DLD1 (cell line): ENCODE data around the gene LIPM.

Experiments
- in situ Hi-C: cut with HindIII; loops from 2 replicates; pipeline ENCODE4 v1.10.0; 2017; ENCODE audit warnings: low sequenced_read_pairs

The LIPM gene, protein sequence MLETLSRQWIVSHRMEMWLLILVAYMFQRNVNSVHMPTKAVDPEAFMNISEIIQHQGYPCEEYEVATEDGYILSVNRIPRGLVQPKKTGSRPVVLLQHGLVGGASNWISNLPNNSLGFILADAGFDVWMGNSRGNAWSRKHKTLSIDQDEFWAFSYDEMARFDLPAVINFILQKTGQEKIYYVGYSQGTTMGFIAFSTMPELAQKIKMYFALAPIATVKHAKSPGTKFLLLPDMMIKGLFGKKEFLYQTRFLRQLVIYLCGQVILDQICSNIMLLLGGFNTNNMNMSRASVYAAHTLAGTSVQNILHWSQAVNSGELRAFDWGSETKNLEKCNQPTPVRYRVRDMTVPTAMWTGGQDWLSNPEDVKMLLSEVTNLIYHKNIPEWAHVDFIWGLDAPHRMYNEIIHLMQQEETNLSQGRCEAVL

DNA sequence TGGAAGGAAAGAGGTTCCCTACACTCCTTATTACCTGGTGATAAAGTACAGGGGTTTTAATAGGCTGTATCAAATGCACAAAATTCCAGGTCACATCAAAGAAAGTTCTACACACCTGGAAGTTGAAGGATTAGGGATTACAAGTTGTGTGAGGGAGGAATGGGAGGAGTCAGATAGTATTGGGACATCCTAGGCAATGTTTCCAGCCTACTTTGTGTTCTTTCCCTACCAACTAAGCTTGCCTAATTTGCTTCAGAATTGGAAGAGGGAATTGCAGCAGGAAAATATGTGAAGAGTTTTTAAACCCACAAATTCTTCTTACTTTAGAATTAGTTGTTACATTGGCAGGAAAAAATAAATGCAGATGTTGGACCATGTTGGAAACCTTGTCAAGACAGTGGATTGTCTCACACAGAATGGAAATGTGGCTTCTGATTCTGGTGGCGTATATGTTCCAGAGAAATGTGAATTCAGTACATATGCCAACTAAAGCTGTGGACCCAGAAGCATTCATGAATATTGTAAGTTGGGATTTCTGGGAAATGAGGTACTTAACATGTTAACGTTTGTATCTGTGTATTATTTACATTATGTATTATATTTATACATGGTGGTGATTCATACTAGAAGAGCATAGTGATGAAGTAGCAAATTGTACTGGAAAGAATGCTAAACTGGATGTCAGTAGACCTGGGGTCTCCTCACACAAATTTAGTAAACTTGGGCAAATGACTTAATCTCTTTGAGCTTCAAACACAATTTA is at the start of gene LIPM:
Gene LIPM (plus strand): TSS at position 208 of the 763 bp plus-strand sequence. CDS start 167 bp downstream, at position 375.
- in situ Hi-C loops: loop anchor here (10.0 kb wide), 1 partner anchor 238 kb away; no protein-coding TSS in a partner anchor

DNA sequence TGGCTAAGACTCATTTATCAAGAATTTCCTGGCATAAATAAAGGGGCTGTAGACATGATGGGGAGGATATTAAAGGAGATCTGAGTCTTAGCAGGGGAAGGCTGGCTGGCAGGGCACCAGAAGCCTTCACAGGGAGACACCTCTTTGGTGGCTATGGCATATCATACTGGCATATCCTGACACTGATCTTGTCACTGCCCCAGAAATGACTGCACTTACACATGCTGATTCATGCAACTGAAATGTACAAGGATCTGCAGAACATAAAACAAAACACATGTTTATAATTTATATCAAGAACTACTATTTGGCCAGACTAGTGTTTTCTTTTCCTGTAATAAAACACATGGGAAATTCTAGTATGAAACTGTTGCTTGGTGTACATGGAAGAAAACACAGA is 48.2 kb upstream of the LIPM start:
- in situ Hi-C loops: no loop called here

DNA sequence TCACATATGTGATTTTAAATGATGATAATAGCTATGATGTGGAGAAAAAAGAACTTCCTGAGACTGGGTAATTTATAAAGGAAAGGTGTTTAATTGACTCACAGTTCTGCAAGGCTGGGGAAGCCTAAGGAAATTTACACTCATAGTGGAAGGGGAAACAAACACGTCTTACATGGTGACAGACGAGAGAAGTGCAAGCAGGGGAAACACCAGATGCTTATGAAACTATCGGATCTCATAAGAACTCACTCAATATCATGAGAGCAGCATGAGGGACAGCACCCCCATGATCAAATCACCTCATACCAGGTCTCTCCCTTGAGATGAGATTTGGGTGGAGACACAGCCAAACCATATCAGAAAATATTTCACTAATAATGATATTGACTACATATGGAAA is 46.8 kb upstream of the LIPM start:
- in situ Hi-C loops: no loop called here

DNA sequence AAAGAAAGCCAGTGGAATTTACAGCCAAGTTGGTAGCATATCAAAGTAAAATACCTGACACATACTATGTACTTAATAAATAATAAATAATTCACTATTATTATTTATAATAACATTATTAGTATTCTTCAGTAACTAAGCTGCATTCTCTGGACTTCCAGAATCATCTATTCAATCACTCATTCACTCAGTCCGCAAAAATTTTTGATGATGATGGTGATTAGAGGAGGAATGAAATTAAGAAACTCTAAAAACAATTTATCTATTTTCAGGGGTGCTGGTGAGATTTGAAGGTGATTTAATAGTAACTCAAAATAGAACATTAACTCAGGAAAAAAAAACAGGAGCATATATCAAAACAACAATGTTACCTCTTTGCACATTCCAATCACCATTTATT is 45.9 kb upstream of the LIPM start:
- in situ Hi-C loops: no loop called here

DNA sequence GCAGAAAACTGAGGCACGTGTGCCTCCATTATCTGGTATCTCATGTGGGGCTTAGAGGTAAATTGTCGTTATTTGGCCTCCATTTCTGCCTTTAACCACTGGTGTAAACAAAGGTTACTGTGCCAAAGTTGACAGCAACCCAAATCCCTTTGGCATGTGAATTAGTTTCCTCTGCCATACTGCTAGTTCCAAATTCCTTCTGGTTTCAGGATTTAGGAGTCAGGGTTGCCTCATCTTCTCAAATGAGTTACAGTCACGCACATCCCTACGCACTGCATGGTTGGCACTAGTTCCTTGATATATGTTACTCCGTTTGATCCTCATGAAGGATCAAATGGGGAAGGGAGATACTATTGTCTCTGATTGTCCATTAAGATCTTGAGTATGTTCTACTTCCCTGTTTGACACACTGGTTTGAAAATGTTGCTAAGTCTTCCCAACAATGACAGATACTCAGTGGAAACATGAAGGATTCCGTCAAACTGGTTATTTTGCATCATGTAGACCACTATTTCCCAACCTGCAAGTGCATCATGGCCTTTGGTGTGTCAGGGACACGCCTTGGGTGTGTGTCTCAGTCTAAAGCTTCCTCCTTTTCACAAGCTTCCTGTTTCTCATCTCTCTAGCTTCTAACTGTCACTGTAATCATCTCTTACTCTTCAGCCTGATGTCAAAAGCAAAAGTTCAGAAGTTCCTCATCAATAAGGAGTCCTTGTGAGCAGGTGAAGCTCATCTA is 43.0 kb upstream of the LIPM start, which contains the start of gene LIPN:
Gene LIPN (plus strand): TSS at position 655 of the 736 bp plus-strand sequence. CDS start 1,386 bp downstream, outside the sequence.
- in situ Hi-C loops: no loop called here

DNA sequence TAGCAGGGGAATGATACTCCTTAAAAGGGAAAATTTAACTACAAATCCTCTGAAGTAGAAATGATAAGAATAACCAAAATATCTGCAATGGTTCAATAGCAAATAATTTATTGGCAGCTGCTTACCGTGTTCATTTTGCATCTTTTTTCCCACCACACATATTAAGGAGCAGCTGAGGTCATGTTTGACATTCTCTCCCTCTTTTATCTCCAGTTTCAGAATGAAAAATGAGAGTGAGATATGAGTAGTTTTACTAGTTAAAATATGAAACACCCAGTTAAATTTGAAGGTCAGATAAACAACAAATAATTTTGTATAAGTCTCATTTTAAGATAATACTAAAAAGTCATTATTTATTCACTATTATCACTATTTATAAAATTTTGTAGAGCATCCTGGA is 39.6 kb upstream of the LIPM start:
- in situ Hi-C loops: no loop called here

DNA sequence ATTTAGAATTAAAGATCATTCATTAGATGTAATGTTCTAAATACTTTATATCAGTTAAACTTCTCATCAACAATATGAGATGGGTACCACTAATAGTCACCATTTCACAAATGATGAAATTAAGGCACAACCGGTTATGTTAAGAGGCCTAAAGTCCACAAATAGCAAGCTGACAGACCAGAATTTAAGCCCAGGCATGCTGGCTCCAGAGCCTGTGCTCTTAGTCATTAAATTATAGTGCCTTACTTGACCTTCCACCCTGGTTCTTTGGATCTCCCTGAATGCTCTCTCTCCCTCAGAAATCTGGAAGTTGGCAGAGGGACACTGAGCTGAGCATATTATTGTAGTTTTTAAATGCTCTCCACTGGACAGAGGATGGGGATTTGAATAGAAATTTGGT is 39.1 kb upstream of the LIPM start:
- in situ Hi-C loops: no loop called here

DNA sequence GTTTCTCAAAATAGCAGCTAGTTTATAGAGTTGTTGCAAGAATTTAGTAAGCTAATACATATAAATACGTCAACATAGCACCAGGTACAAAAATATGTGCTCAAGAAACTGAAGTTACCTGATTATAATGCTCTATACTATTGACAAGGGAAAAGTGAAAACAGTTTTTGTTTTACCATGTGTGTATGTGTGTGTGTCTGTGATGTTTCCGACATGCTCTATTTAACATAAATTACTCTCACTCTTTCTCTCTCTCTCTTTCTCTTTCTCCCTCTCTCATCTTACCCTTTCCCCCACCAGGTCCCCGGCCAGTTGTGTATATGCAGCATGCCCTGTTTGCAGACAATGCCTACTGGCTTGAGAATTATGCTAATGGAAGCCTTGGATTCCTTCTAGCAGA is 38.4 kb upstream of the LIPM start:
- in situ Hi-C loops: no loop called here

DNA sequence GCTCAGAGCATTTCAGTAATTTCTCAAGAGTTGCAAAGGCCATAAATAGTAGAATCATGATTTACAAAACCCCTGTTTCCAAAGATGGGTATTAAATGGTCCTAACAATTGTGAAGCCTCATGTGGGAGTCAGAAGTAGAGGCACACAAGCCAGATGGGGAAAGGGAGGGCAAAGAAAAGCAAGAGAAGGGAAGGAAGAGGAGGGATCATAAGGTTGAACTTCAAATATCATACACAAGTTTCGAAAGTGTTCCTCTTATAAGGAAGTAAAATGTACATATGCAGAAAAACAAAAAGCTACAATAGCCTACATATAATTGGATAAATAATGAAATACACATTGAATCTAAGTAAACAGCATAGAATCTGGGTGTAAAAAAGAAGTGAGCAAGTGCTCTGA is 36.7 kb upstream of the LIPM start:
- in situ Hi-C loops: no loop called here

DNA sequence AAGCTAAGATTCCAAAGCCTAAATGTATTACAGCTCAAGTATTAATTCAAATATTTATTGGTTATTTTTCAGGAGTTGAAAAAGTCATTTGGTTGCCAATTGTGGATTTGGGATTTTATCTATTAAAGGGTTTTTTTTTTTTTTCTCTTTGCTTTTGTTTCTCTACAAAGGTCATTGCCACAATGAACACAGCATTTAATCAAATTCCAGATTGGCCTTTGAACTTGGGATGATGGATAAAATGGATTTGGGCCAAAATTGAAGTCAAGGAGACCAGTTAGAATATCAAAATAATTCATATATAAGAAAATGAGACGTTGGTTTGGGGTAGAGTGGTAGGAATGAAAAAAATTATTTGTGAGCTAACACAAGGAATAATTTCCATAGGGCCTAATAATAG is 33.1 kb upstream of the LIPM start:
- in situ Hi-C loops: no loop called here

DNA sequence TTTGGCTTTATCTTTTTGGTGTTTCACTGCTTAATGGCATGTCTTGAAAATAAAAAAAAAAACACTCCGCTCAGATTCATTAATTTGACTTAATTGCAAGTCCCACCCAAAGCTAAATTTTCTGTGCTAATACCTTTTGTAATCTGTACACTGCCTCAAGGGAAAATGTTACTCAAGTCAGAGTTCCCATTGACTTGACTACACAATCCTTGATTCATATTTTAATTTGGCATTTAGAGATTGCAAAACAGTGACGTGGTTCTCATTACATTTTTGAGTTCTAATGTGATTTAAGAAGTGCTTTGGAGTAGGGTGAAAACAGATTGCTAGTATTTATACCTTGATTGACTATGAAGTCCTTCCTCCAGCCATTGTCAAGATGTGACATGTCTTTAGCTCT is 21.3 kb upstream of the LIPM start:
- in situ Hi-C loops: no loop called here

DNA sequence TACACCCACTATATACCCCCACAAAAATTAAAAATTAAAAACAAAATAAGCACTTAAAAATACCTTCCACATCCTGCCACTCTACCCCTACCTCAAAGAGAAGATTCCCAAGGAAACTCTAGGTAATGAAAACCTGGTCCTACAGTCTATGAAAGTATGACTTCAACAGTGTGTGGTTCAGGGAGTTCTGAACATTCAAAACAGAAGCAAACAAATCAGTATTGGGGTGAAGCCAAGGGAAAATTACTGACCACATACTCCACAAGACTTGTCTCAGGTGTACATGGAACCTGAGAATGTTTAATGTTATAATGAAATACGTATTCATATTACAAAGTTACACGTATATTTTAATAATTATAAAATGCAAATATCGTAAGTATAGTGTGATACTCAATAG is 20.3 kb upstream of the LIPM start:
- in situ Hi-C loops: no loop called here

DNA sequence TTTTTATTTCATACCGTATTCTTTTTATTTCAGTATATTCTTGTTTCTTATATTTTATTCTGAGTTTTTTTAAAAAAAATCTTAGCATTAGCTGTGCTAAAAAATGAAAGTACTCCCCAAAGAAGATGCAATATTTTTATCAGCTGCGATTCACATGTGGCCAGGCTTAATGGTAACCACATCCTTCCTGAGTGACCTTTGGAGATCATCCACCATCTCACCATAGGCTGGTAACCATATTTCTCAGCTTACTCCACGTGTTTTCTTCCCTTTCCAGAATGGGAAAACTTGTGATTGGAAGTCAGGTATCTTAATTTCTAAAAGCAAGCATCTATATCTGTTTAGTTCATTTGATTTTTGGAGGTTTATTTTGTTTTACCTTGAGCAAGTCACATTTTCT is 18.8 kb upstream of the LIPM start:
- in situ Hi-C loops: no loop called here

DNA sequence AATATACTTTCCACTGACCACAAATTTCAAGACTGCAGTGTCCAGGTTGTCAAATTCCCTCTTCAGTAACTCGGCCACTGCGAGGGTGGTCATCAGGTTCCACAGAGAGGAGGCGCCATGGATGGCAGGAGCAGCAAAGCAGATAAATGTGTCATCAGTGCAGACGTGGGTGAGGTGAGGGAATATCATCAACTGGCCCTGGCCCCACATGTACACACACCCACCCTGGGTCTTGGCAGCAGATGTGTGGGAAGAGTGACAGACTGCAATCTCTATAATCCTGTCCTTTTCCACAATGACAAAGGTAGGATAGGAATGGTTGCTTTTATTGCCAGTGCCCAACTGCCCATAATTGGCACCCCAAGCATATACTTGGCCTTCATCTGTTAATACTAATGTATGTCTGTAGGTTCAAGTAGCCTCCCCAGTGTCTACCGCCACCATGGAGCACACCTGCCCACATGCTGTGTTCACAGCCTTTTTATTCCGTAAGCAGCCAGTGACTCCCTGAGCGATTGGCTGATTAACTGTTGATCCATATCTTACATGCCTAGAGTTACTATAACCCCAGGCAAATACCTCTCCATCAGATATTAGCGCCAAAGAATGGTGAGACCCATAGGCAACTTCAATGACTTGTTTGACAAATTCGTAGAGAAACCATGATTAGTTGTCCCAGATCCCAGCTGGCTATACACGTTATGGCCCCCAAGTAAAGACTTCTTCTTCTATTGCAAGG is 16.3 kb upstream of the LIPM start:
- in situ Hi-C loops: no loop called here

DNA sequence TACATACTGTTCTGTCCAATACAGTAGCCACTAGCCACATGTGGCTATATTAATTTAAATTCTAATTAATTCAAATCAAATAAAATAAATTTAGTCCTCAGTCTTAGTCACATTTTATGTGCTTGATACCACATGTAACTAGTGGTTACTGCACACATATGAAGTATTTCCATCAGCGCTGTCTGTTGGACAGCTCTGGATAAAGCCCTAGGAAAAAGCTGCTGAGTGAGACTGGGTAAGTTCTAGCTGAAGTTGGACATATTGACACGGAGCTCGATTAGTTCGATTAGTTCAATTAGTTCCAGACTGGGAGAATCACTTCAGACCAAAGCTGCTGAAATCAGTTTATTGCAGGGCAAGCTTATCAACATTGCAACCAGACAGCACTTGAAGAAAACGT is 15.1 kb upstream of the LIPM start:
- in situ Hi-C loops: no loop called here

DNA sequence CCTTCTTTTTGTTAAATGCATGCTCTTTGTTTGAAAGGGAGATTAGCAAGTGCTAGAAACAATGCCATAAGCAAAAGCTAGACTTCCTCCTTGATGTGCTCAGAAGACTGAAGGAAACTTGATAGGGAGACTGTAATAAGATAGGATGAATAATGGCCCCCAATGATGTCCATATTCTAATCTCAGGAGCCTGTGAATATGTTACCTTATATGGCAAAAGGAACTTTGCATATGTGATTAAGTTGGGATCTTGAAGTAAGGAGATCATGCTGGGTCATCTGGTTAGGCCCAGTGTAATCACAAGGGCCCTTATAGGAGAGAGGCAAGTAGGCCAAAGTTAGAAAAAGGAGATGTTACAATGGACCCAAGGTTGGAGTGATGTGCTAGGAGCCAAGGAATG is 13.6 kb upstream of the LIPM start:
- in situ Hi-C loops: no loop called here

DNA sequence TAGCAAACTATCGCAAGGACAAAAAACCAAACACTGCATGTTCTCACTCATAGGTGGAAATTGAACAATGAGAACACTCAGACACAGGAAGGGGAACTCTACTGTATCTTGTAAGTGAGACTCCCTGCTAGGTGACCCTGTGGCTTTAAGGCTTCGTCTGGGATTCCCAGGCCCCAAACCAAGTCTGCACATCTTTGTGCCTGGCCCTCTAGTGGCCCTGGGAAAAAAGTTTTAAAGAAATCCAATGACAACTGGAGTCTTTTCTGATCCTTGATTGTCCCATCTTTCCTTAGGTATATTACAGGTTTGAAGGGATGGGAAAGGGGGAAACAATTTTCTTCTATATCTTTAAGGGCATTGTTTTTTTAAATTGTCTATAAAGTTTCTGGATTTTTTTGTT is 10.6 kb upstream of the LIPM start:
- in situ Hi-C loops: no loop called here

DNA sequence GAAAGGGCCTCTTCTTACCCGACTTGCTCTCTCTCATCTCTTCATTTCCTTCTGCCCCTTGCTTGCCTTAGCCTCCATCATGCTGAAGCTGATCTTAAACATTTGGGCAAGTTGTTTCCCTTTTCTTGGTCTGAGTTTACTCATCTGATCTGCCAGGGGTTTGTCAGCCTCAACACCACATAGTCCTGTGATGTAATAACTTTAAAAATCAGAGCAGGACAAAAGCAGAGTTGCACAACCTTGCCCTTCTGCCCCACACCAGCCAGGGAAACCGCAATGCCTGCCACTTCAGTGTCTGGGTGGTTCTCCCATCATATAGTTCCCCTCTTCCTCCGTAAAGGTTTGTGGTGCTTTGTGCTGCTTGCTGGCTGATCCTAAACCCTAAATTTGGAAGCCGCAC is 9.9 kb upstream of the LIPM start:
- in situ Hi-C loops: no loop called here

DNA sequence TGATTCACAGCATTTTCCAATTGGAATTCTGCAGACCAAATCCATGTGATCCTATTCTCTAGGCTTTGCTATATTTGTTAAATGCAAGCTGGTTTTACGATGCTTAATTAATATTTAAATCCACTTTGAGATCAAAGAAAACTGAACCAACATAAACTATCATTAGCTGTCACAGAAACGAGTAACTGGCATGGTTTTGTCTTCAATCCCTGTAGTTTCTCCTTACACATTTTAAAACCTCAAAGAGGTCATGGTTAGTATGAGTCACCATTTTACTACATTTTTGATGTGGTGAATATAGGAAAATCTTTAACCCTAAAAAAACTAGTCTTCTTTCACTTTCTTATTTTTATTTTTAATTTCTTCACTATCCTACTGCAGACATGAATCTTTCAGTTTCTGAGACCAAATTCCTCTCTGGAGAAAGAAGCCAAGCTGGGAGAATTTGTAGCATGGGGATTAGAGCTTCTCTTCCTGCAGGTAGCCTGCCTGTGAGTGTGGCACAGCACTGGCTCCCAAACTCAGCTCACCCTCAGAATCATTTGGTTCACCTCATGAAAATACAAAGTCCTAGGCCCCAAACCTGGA is 8.7 kb upstream of the LIPM start:
- in situ Hi-C loops: no loop called here

DNA sequence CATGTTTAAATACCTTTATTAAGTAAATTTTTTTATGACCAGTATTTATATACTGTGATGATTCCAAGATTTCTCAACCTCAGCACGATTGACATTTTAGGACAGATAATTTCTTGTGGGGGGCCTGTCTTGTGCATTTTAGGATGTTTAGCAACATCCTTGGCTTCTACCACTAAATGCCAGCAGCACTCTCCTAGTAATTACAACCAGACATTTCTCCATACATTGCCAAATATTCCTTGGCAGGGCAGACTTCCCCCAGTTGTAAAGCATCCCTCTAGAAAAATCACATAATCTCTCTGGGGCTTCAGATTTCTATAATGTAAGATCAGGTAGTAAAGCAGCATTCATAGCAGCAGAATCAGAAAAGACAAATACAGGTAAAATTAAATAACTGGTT is 7.8 kb upstream of the LIPM start:
- in situ Hi-C loops: no loop called here
